AG04449 (cell line): Measurements from ENCODE around the gene MAJIN.

Experiments used
- CTCF ChIA-PET: fragments of 350-600 bp; formaldehyde crosslinking; extraction: SDS; loops from one replicate; lab custom pipeline; 2021; ENCODE audit warnings: antibody characterized with exemption; lab: Yijun Ruan, JAX
- POLR2A ChIA-PET: fragments of 400-600, 350-600 bp; formaldehyde crosslinking; extraction: SDS; loops from one replicate; lab custom pipeline; 2020; ENCODE audit warnings: antibody characterized with exemption, inconsistent platforms; lab: Yijun Ruan, JAX
- DNase-seq: peaks from one replicate; pipeline ENCODE4 v3.0.0-alpha.2; 2010; ENCODE audit warnings: low read depth, low spot score
- H3K4me3 ChIP-seq: 2 replicates; pipeline ENCODE4 v1.5.1; 2011; ENCODE audit warnings: low read depth, mild to moderate bottlenecking, control low read depth, low read length
- TF ChIP-seq, protein P1 (sequence below): IDR thresholded peaks from one replicate; pipeline ENCODE4 v1.5.1; 2011; ENCODE audit warnings: mild to moderate bottlenecking, moderate library complexity, low read length, control low read depth, inconsistent platforms; ENCODE audit not compliant: insufficient read depth; ENCODE audit errors: missing control alignments

MAJIN gene

GRCh38 chr11:64916040-64916774 is 55.7 kb downstream of the MAJIN start:
- ChIA-PET CTCF (interaction anchor here (0.9 to 5.5 kb wide), 10 partner anchors 19 to 98 kb away, joined by 3 to 40 read pairs (median 5); partner anchors contain the start of genes ARL2, BATF2 and CDC42BPG), POLR2A (interaction anchor here (0.5 to 1.4 kb wide), 5 partner anchors 8 to 264 kb away, joined by 3 to 5 read pairs (median 3); partner anchors contain the start of genes GPHA2 and PPP2R5B)
- no peak for DNase-seq
- H3K4me3 ChIP-seq = peak overlapping the region; percentile 64
- TF ChIP-seq, protein P1, sequence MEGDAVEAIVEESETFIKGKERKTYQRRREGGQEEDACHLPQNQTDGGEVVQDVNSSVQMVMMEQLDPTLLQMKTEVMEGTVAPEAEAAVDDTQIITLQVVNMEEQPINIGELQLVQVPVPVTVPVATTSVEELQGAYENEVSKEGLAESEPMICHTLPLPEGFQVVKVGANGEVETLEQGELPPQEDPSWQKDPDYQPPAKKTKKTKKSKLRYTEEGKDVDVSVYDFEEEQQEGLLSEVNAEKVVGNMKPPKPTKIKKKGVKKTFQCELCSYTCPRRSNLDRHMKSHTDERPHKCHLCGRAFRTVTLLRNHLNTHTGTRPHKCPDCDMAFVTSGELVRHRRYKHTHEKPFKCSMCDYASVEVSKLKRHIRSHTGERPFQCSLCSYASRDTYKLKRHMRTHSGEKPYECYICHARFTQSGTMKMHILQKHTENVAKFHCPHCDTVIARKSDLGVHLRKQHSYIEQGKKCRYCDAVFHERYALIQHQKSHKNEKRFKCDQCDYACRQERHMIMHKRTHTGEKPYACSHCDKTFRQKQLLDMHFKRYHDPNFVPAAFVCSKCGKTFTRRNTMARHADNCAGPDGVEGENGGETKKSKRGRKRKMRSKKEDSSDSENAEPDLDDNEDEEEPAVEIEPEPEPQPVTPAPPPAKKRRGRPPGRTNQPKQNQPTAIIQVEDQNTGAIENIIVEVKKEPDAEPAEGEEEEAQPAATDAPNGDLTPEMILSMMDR = no peak

DNA sequence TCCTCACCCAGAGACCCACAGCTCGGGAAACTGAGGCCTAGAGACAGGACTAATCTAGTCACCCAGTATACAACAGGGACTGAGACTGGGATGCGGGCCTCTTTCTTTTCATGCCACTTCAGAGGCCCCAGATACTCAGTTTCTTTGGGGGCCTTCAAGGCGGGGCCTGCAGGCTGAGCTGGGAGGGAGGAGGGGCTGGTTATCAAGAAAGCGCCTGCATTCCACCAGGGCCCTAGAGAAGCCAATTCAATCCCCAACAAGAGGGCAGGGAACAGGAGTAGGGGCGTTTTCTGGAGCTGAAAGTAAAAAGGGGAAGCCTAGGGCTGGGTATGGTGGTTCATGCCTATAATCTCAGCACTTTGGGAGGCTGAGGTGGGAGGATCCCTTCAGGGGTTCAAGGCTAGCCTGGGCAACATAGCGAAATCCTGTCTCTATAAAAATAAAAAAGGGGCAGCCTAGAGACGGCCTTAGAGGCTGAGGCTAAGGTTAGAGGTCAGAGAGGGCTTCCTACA is 56.5 kb downstream of the MAJIN start:
- H3K4me3 ChIP-seq = peak overlapping the region; percentile 64
- CTCF ChIA-PET = interaction anchor here (0.9 to 5.5 kb wide), 9 partner anchors 18 to 99 kb away, joined by 3 to 40 read pairs (median 5); partner anchors contain the start of genes ARL2, BATF2 and CDC42BPG
- TF ChIP-seq, protein P1 = no peak
- DNase-seq = no peak
- POLR2A ChIA-PET = interaction anchor here (1.0 kb wide), 1 partner anchor 9 kb away, joined by 4 read pairs; the partner anchor contains the start of gene PPP2R5B

DNA sequence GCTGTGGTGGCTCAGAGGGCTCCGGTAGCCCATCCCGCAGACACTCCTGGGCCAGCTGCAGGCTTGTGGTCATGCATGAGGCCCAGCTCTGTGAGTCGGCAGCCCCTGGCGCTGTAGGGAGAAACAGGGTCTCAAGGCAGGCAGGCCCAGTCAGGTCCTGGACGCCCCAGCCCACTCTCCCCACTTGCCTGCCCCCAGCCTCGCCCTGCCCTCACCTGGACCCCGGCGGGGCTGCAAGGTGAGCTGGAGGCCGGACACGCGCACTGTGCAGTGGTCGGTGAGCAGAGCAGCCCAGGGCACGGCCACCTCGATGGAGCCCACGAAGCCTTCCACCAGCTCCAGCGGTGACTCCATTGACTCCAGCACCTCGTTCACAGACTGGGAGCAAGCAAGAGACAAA is 57.8 kb downstream of the MAJIN start:
- TF ChIP-seq, protein P1 = no peak
- ChIA-PET CTCF (interaction anchor here (1.8 to 5.5 kb wide), 3 partner anchors 19 to 101 kb away, joined by 5 to 40 read pairs (median 6); partner anchors contain the start of gene ARL2), POLR2A (no interaction called here)
- no peak overlapping the region for H3K4me3 ChIP-seq
- DNase-seq = no peak

- TF ChIP-seq, protein P1 = no peak
- POLR2A ChIA-PET = no interaction called here
- CTCF ChIA-PET = interaction anchor here (1.0 to 1.8 kb wide), 2 partner anchors 24 to 126 kb away, joined by 3 to 5 read pairs; no protein-coding TSS in a partner anchor
- no peak for DNase-seq
- H3K4me3 ChIP-seq = no peak overlapping the region
Observed at GRCh38 chr11:64913171-64913727, 58.7 kb downstream of the MAJIN start.

- DNase-seq = no peak
- POLR2A ChIA-PET = no interaction called here
- H3K4me3 ChIP-seq = no peak overlapping the region
- CTCF ChIA-PET = interaction anchor here (1.0 to 3.5 kb wide), 5 partner anchors 18 to 102 kb away, joined by 3 to 15 read pairs (median 5); partner anchors contain the start of genes ARL2 and CDC42BPG
- TF ChIP-seq, protein P1 = no peak
Observed at GRCh38 chr11:64911689-64912088, 60.2 kb downstream of the MAJIN start.
